SJSA1 (cell line): Measurements from ENCODE around the gene SLC38A1. TPM values are rescaled to one million over a fixed set of nuclear protein-coding genes. Genes with fewer than 3 reads are reported as not detected.

Experiments
- DNase-seq, 2 experiments: peaks; one replicate each; pipeline ENCODE4 v3.0.0-alpha.2; 2015 to 2020; ENCODE audit warnings: low spot score in 2 of 2, low read depth in 1 of 2
- H3K27ac ChIP-seq: fragments of 250-450 bp; sonication (Bioruptor Pico); 2 replicates; pipeline ENCODE4 v1.5.1; 2020; ENCODE audit warnings: mild to moderate bottlenecking, moderate library complexity
- H3K27me3 ChIP-seq: fragments of 250-450 bp; sonication (Bioruptor Pico); replicated peaks from 2 replicates; pipeline ENCODE4 v1.5.1; 2020; ENCODE audit warnings: mild to moderate bottlenecking, moderate library complexity
- H3K36me3 ChIP-seq: fragments of 250-450 bp; sonication (Bioruptor Pico); 2 replicates; pipeline ENCODE4 v1.5.1; 2020; ENCODE audit warnings: mild to moderate bottlenecking
- H3K4me1 ChIP-seq: fragments of 250-450 bp; sonication (Bioruptor Pico); replicated peaks from 2 replicates; pipeline ENCODE4 v1.6.1; 2021; ENCODE audit warnings: mild to moderate bottlenecking
- H3K4me3 ChIP-seq: fragments of 250-450 bp; sonication (Bioruptor Pico); 2 replicates; pipeline ENCODE4 v1.5.1; 2020; ENCODE audit warnings: mild to moderate bottlenecking
- H3K9me3 ChIP-seq: fragments of 250-450 bp; sonication (Bioruptor Pico); replicated peaks from 2 replicates; pipeline ENCODE4 v1.5.1; 2020; ENCODE audit warnings: mild to moderate bottlenecking
- total RNA-seq: library from RNA; depleted of rRNA; stranded (reverse); fragments of >200 nt; shearing (Covaris generic); gene quantifications from 2 replicates; pipeline ENCODE4 v1.2.3, GENCODE V29; 2014

SLC38A1 gene
- total RNA-seq, 1 experiment from 2014 or later: 15.6 TPM

- DNase-seq: no peak
- Histone ChIP-seq H3K4me1 (peaks cover 11% of the 10 kb centered on the region), H3K27ac (no peak overlapping the region), H3K4me3 (no peak overlapping the region), H3K27me3 (no peaks in the 10 kb centered on the region), H3K9me3 (no peaks in the 10 kb centered on the region), H3K36me3 (no peaks in the 10 kb centered on the region)
Observed at GRCh38 chr12:46152456-46152855, 116.4 kb downstream of the SLC38A1 start.

DNA sequence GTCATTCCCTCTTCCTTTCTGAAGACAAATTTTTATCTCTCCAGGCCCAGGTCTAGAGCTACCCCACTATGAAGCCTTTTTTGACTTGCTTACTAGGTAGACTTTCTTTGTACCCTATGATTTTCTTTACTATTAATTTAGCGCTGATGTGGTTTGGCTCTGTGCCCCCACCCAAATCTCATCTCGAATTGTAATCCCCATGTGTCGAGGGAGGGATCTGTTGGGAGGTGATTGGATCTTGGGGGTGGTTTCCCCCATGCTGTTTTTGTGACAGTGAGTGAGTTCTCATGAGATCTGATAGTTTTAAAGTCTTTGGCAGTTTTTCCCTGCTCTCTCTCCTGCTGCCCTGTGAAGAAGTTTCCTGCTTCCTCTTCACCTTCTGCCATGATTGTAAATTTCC lies 118.1 kb downstream of the SLC38A1 start:
- no peaks in the 10 kb centered on the region for H3K36me3 ChIP-seq
- H3K4me3 ChIP-seq: no peak overlapping the region
- no peak overlapping the region for H3K27ac ChIP-seq
- no peaks in the 10 kb centered on the region for H3K27me3 ChIP-seq
- no peaks in the 10 kb centered on the region for H3K9me3 ChIP-seq
- DNase-seq: no peak
- H3K4me1 ChIP-seq: peaks cover 11% of the 10 kb centered on the region

- Histone ChIP-seq H3K27me3 (no peaks in the 10 kb centered on the region), H3K4me1 (peaks cover 11% of the 10 kb centered on the region), H3K4me3 (no peak overlapping the region), H3K27ac (no peak overlapping the region), H3K36me3 (no peaks in the 10 kb centered on the region), H3K9me3 (no peaks in the 10 kb centered on the region)
- DNase-seq: no peak
Observed at GRCh38 chr12:46149905-46150304, 118.9 kb downstream of the SLC38A1 start.

DNA sequence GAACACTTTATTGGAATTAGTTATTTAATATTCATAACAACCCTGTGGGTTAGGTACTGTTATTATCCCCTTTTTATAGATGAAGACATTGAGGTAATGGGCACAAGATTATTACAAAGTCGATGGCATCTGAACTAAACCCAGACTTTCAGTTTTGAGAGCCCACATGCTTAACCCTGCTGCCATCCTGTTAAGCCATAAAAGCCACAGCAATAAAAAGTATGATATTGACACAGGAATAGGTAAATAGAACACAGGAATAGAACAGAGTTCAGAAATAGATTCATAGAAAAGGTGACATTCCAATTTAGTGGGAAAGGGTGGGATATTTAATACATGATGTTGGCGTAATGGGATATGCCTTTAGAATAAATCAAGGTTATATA lies 119.8 kb downstream of the SLC38A1 start:
- Histone ChIP-seq H3K9me3 (no peaks in the 10 kb centered on the region), H3K27ac (no peak overlapping the region), H3K27me3 (no peaks in the 10 kb centered on the region), H3K36me3 (no peaks in the 10 kb centered on the region), H3K4me3 (no peak overlapping the region), H3K4me1 (peaks cover 7% of the 10 kb centered on the region)
- DNase-seq: no peak

GRCh38 chr12:46148327-46149078 lies 120.3 kb downstream of the SLC38A1 start:
- H3K27me3 ChIP-seq: no peaks in the 10 kb centered on the region
- H3K36me3 ChIP-seq: no peaks in the 10 kb centered on the region
- no peak overlapping the region for H3K27ac ChIP-seq
- no peaks in the 10 kb centered on the region for H3K9me3 ChIP-seq
- no peak for DNase-seq
- H3K4me3 ChIP-seq: no peak overlapping the region
- peaks cover 2% of the 10 kb centered on the region for H3K4me1 ChIP-seq

DNA sequence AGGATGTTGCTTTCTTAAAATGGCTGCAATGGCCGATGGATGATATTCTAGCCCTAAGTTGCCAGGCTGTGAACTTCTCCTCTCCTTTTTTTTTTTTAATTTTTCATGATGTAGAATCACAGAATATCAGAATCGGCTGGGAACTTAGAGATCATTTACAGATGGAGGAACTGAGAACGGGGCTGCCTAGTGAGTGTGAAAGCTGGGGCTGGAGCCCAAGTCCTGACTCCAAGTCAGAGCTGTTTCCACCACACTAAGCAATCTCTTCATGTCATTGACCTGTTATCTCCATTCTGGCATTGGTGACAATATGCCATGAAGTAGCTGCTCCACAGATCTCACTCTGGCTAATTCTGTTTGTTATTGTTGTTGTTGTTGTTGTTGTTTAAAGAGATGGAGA lies 121.7 kb downstream of the SLC38A1 start:
- no peak overlapping the region for H3K27ac ChIP-seq
- H3K27me3 ChIP-seq: no peaks in the 10 kb centered on the region
- H3K9me3 ChIP-seq: no peaks in the 10 kb centered on the region
- H3K36me3 ChIP-seq: no peaks in the 10 kb centered on the region
- H3K4me1 ChIP-seq: no peaks in the 10 kb centered on the region; the same call in 1 of the 2 replicates
- H3K4me3 ChIP-seq: no peak overlapping the region
- DNase-seq: no peak

- no peak for DNase-seq
- Histone ChIP-seq H3K27ac (no peak overlapping the region), H3K36me3 (no peaks in the 10 kb centered on the region), H3K4me1 (no peaks in the 10 kb centered on the region; the same call in 1 of the 2 replicates), H3K9me3 (no peaks in the 10 kb centered on the region), H3K4me3 (no peak overlapping the region), H3K27me3 (no peaks in the 10 kb centered on the region)
Observed at GRCh38 chr12:46145881-46146280, 123.0 kb downstream of the SLC38A1 start.

GRCh38 chr12:46144433-46144832 lies 124.4 kb downstream of the SLC38A1 start:
- no peaks in the 10 kb centered on the region for H3K4me1 ChIP-seq
- no peak overlapping the region for H3K4me3 ChIP-seq
- no peak overlapping the region for H3K27ac ChIP-seq
- H3K36me3 ChIP-seq: no peaks in the 10 kb centered on the region
- DNase-seq: no peak
- H3K27me3 ChIP-seq: no peaks in the 10 kb centered on the region
- no peaks in the 10 kb centered on the region for H3K9me3 ChIP-seq

GRCh38 chr12:46136249-46136648 lies 132.6 kb downstream of the SLC38A1 start:
- H3K36me3 ChIP-seq: no peaks in the 10 kb centered on the region
- no peak for DNase-seq

DNA sequence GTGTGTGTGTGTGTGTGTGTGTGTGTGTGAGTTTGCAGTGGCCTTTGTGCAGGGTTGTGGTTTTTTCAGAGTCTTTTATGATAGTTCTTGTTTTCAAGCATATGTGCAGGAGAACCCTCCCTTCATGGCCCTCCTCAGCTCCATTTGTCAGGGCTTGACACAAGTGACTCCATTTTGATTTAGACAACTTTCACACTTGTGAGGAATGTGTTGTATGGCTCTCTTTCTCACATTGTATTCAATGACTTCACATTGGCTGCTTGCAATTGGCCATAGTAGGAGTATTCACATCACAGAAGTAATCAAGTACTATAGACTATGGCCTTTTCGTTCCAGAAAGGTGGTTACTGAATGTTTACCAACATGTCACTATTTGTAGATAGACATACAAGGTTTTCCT lies 133.1 kb downstream of the SLC38A1 start:
- Histone ChIP-seq H3K9me3 (no peaks in the 10 kb centered on the region), H3K36me3 (no peaks in the 10 kb centered on the region), H3K4me1 (no peaks in the 10 kb centered on the region), H3K4me3 (no peak overlapping the region), H3K27ac (no peak overlapping the region), H3K27me3 (no peaks in the 10 kb centered on the region)
- no peak for DNase-seq

More at GRCh38 chr12:46136249-46136648, 132.6 kb downstream of the SLC38A1 start:
- H3K27ac ChIP-seq: no peak overlapping the region
- no peaks in the 10 kb centered on the region for H3K27me3 ChIP-seq
- no peaks in the 10 kb centered on the region for H3K4me1 ChIP-seq
- H3K4me3 ChIP-seq: no peak overlapping the region
- H3K9me3 ChIP-seq: no peaks in the 10 kb centered on the region

GRCh38 chr12:46134852-46135251 lies 134.0 kb downstream of the SLC38A1 start:
- DNase-seq: no peak
- Histone ChIP-seq H3K36me3 (no peaks in the 10 kb centered on the region), H3K4me1 (no peaks in the 10 kb centered on the region), H3K27me3 (no peaks in the 10 kb centered on the region), H3K27ac (no peak overlapping the region), H3K9me3 (no peaks in the 10 kb centered on the region), H3K4me3 (no peak overlapping the region)

DNA sequence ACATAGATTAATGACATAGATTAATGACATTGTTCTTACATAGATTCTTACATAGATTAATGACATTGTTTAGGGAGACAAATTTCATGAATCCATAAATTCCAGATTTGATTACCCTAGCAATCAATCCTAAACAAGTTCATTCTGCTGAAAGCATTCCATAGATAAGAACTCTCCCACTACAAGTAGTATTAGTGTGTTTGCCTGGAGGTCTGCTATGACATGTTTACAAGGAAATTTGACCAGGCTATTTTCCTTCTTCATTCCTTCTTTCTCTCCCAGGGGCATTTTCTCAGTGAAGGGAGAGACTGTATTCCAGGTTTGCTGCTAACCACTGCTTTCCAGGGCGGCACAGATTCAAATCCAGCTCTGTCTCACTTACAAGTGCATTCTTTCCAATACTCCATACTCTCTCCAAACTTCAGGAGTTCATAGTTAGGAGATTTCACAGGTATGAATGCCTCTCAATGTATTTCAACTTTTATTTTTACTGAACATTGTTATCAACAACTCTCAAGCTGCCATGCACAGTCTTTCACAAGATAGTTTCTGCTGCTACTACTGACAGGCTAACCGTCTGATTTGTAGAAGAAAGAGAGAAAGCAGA lies 134.5 kb downstream of the SLC38A1 start:
- no peak for DNase-seq

DNA sequence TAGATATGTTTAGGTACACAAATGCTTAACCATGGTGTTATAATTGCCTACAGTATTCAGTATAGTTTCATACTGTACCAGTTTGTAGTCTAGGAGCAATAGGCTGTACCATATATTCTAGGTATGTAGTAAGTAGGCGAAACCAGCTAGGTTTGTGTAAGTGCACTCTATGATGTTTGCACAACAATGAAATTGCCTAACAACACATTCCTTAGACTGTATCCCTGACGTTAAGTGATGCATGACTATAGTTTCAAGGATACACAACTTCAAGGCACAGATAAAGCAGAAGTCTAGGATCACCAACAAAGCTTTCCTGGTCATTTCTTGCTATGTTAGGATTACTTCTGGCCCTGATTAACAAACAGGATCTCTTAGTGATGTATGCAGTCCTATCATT lies 135.1 kb downstream of the SLC38A1 start:
- H3K36me3 ChIP-seq: no peaks in the 10 kb centered on the region
- no peak for DNase-seq
- H3K4me3 ChIP-seq: no peak overlapping the region
- no peaks in the 10 kb centered on the region for H3K27me3 ChIP-seq
- H3K27ac ChIP-seq: no peak overlapping the region
- H3K9me3 ChIP-seq: no peaks in the 10 kb centered on the region
- no peaks in the 10 kb centered on the region for H3K4me1 ChIP-seq

More for the DNA sequence above, 134.5 kb downstream of the SLC38A1 start:
- Histone ChIP-seq H3K27ac (no peak overlapping the region), H3K27me3 (no peaks in the 10 kb centered on the region), H3K36me3 (no peaks in the 10 kb centered on the region), H3K4me3 (no peak overlapping the region), H3K9me3 (no peaks in the 10 kb centered on the region), H3K4me1 (no peaks in the 10 kb centered on the region)
